Measurements from ENCODE around the gene ZNF182.

DNA sequence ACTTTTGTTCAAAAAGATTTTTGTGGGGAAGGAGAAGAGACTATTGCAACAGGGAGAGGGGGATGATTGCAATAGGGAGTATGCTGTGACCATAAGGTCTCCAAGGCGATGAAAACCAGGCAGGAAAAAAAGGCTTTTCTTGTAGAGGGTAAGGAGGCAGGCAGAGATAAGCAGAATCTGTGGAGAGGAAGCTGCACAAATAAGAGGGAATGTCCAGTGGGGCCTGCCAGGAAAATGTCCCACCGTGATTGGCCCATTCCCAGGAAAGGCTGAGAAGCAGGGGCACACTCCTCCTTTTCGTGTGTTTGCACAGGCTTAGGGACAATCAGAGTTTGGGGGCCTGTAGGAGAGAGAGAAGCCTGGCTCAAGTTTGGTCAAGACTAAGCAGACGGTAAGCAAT is 32.1 kb upstream of the ZNF182 start:
- TF ChIP-seq, protein P1, sequence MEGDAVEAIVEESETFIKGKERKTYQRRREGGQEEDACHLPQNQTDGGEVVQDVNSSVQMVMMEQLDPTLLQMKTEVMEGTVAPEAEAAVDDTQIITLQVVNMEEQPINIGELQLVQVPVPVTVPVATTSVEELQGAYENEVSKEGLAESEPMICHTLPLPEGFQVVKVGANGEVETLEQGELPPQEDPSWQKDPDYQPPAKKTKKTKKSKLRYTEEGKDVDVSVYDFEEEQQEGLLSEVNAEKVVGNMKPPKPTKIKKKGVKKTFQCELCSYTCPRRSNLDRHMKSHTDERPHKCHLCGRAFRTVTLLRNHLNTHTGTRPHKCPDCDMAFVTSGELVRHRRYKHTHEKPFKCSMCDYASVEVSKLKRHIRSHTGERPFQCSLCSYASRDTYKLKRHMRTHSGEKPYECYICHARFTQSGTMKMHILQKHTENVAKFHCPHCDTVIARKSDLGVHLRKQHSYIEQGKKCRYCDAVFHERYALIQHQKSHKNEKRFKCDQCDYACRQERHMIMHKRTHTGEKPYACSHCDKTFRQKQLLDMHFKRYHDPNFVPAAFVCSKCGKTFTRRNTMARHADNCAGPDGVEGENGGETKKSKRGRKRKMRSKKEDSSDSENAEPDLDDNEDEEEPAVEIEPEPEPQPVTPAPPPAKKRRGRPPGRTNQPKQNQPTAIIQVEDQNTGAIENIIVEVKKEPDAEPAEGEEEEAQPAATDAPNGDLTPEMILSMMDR (IDR thresholded peaks at IDR 0.05; ENCODE audit: borderline replicate concordance, extremely low read depth, low read length, poor library complexity, severe bottlenecking) = no peak
- no peak for TF ChIP-seq EZH2 (IDR thresholded peaks at IDR 0.05; ENCODE audit: borderline replicate concordance, low read depth, low read length, severe bottlenecking)

Measured in DND-41 (cell line).